ENCODE data around the gene GNA14.
"Not testable (repeated sequence)": the region's sequence is repeated elsewhere in the genome, so short reads cannot be mapped to it uniquely, and the experiment has no call there.

GNA14 gene

GRCh38 chr9:77648234-77649108 is at the start of gene GNA14:
GNA14 (minus strand) TSS chr9:77648322; CDS start chr9:77647793, 529 bp downstream.
- DNase-seq, result no peak

- no peak for DNase-seq
Measured at GRCh38 chr9:77697238-77697984, 49.3 kb upstream of the GNA14 start.

- DNase-seq, result not testable (repeated sequence)
Measured at GRCh38 chr9:77690723-77691122, 42.6 kb upstream of the GNA14 start.

DNA sequence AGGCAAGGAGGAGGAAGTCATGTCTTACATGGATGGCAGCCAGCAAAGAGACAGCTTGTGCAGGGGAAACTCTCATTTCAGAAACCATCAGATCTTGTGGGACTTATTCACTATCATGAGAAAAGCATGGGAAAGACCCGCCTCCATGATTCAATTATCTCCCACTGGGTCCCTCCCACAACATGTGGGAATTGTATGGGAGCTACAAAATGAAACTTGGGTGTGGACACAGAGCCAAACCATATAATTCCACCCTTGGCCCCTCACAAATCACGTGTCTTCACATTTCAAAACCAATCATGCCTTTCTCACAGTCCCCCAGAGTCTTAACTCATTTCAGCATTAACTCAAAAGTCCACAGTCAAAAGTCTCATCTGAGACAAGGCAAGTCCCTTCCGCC is 42.0 kb upstream of the GNA14 start:
- DNase-seq, result not testable (repeated sequence)

DNA sequence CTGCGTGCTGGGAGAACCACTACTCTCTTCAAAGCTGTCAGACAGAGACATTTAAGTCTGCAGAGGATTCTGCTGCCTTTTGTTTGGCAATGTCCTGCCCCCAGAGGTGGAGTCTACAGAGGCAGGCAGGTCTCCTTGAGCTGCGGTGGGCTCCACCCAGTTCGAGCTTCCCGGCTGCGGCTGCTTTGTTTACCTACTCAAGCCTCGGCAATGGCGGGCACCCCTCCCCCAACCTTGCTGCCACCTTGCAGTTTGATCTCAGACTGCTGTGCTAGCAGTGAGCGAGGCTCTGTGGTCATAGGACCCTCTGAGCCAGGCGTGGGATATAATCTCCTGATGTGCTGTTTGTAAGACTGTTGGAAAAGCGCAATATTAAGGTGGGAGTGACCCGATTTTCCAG is 39.6 kb upstream of the GNA14 start:
- DNase-seq, result not testable (repeated sequence)

DNA sequence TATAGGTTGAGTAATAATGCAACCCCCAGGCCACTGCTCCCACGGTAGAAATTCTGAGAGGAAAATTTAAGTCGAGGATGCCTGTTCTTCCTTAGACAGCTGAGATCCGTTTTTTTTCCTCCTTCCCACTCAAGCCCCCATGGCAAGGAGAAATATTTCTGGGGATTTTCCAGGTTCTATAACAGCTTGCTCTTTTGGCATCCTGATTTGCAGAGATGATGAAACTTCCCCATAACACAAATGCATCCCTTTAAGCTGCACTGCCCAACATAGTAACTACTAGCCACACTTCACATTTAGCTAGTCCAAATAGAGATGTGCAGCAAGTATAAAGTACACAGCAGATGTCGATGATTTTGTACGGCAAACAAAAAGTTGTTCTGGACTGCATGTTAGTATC is 32.5 kb upstream of the GNA14 start:
- DNase-seq, result no peak

- DNase-seq, result no peak
Measured at GRCh38 chr9:77679661-77680368, 31.7 kb upstream of the GNA14 start.

DNA sequence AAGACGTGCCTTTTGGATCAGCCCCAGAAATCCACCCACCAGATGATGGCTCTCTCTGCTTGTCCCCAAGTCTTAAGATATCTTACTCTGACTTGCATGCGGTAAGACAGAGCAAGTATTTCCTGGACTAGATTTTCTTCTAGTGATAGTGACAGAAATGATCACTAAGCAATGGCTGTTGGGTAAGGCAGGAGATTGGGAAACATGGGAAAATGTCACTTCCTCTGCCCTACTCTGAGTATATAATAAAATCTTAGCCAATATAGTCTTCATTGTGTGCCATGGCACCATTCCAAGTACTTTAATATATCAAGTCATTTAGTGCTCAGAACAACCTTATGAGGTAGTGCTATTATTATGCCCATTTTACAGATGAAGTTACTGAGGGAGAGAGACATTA is 31.0 kb upstream of the GNA14 start:
- no peak for DNase-seq

DNA sequence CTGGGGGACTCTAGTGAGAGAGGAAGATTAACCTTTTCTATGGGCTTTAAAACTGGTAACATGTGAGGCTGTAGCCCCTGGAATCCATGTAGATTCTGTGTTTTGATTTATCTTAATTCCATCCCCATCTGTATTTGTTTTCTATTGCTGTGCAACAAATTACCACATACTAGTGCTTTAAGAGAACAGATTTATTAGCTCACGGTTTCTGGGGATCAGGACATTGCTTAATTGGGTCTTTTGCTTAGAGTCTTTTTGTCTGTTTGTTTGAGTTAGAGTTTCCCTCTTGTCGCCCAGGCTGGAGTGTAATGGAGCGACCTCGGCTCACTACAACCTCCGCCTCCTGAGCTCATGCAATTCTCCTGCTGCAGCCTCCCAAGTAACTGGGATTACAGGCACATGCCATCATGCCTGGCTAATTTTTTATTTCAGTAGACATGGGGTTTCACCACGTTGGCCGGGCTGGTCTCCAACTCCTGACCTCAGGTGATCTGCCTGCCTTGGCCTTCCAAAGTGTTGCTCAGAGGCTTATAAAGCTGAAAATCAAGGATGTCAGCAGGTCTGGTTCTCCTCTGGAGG is 29.9 kb upstream of the GNA14 start:
- DNase-seq, result no peak

DNA sequence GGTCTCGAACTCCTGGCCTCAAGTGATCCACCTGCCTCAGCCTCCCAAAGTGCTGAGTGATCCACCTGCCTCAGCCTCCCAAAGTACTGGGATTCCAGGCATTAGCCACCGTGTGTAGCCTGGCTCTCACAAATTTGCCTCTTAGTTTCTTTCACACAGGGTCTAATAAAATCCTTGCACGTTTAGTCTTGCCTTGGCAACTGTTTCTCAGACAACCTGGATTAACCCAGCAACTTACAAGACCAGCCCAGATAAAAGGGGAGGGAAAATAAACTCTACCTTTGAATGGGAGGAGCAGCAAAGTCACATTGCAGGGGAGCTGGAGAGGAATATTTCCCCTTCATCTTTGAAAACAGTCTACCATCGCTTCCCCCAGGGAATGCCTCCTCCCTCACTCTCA is 29.3 kb upstream of the GNA14 start:
- DNase-seq, result no peak

GRCh38 chr9:77673941-77674791 is 26.0 kb upstream of the GNA14 start:
- DNase-seq, result no peak

- no peak for DNase-seq
Measured at GRCh38 chr9:77672183-77672582, 24.1 kb upstream of the GNA14 start.

GRCh38 chr9:77667151-77667550 is 19.0 kb upstream of the GNA14 start:
- DNase-seq, result no peak

DNA sequence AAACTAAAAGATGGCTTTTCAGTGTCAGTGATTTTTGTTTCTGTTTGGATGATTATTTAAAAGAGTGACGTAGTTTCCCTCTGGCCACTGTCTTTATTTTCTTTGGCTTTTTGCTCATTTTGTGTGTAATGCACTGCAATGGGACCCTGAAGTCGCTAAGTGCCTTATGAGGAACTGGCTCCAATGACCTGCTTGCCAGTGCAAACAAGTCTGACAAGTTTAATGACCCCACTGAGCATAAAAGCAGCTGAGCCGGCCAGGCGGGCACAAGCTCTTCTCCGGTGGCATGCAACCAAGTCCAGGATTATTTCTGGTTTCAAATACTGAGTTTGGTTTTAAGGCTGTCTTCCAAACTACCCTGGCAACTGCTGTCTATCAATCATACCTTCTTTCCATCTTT is 15.6 kb upstream of the GNA14 start:
- no peak for DNase-seq

DNA sequence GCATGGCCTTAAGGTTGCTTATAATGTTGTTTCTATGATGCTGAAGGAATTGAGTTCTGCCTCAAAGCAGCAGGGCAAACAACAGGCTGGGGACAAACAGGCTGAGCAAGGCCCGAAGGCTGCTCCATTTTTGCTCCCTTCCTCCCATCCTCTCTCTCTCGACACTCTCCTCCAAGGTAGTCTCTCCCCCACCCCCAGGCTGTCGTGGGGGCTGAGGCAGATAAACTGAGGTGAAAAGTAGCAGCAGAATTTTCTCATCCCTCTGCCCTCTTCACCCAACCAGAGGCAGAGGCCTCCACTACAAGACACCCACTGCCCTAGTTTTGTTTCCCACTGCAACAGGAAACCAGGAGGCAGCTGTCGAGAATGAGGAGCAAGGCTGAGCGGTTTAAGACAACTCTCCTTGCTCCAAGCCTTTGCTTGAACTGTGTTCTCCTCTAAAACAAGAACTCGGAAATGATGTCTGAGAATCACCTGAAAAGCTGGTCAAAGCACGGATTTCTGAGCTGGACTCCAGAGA is 13.5 kb upstream of the GNA14 start:
- no peak for DNase-seq

DNA sequence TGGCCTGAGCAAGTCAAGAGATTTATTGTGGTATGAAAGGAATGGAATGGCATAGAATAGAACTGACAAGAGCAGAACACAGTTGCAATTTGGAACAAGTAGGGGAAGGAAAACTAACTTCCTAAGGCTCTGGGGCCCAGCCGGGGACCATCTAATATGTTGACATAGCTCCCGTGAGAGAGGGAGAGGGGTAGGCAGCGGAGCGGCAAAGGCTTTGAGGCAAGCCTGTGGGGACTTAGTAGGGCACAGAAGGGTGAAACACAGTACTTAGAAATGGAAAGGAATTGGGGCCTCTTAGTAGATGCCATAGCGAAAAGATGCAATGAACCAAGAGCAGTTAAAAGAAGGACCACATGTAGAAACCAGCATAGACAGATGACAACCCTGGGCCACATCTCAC is 11.8 kb upstream of the GNA14 start:
- DNase-seq, result no peak

- no peak for DNase-seq
Measured at GRCh38 chr9:77651203-77651602, 3.1 kb upstream of the GNA14 start.

DNA sequence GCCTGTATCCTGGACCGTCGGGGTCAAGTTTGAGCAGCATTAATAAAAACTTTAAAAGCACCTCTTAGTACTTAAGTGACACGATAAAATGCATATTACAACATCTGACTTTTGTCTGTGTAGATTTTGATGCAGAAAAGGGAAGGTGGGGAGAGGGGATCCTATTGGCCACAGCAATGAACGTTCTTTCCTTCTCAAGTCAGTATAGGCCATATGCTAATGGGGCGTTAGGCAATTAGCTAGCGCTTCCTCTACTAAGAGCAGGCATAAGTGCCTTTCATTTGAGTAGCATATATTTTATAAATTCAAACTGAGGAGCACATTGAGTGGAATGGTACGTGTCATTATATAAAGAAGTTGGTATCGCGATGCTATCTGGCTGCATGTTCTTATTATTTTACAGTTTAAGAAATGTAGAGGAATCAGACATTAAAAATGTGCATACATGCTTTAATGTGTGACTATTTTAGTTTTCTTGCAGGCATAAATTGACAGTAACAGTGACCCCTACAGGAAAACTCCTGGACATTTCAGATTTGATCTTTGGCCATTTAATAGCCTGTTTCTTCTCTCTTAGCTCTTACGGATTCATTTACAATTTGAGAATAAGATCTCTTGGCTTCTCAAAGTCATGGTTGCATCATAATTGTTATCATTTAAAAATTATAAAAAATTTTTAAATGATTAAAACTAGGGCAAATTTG is 1.1 kb upstream of the GNA14 start:
- no peak for DNase-seq

GRCh38 chr9:77647267-77648233 is 572 bp downstream of the GNA14 start:
- DNase-seq, result no peak

- DNase-seq, result no peak
Measured at GRCh38 chr9:77643871-77644270, 4.3 kb downstream of the GNA14 start.

All from activated gamma-delta T cell treated with Interleukin-2 at 50 U/mL for 16 hours (primary cell).